Left renal pelvis (tissue), 4 donors: ENCODE measurements around the gene ASCC1. TPM values are rescaled to one million over a fixed set of nuclear protein-coding genes. Genes with fewer than 3 reads are reported as not detected.
A peak's percentile ranks its signal among the peaks of the same experiment; 100 is the strongest.

Experiments used
- DNase-seq, 4 donors: peaks; one replicate each; pipeline ENCODE4 v3.0.0-alpha.2; 2013; ENCODE audit warnings: low read depth in 4 of 4, low spot score in 3 of 4
- polyA plus RNA-seq, 4 donors: library from polyadenylated mRNA; unstranded; fragments of 120-200 nt; gene quantifications; one replicate each; pipeline ENCODE4 v1.2.1, GENCODE V29; 2013; ENCODE audit not compliant: insufficient read length in 4 of 4

The ASCC1 gene
- polyA plus RNA-seq, 4 donors: 32.9 to 49.9 (median 42.4) TPM

DNA sequence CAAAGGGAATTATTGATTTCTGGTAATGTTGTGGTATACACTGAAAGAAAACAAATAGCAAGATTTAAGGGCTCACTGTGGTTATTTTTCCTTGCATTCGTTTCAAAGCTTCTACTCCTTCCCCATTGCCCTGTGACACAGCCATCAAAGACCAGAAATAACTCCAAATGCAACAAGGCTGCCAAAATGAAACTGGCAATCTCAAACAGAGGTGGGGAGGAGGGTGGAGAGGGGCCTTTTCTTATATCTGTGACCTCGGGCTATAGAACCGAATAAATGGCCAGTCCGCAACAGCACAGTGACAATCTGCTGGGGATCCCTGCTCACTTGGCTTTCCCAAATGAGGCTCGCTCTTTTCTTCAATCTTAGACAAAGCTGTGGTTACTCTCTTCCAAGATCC is 110.4 kb downstream of the ASCC1 start:
- no peak for DNase-seq

DNA sequence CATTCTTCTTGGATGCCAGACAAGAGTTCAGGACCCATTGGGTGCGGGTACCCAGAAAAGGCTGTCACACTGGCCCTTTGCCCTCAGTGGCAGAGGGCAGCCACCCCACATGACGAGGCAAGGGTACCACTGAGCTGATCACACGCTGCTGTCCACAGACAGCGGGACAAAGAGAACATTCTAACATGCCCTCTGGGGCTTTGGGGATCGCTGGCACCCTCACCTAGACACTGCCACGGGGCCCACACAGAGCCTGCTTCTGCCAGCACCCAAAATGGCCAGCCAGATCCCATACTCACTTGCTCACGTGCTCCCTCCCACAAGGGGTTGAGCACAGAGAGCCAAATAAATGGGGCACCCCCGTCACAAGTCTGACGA is 111.0 kb downstream of the ASCC1 start:
- no peak for DNase-seq

DNA sequence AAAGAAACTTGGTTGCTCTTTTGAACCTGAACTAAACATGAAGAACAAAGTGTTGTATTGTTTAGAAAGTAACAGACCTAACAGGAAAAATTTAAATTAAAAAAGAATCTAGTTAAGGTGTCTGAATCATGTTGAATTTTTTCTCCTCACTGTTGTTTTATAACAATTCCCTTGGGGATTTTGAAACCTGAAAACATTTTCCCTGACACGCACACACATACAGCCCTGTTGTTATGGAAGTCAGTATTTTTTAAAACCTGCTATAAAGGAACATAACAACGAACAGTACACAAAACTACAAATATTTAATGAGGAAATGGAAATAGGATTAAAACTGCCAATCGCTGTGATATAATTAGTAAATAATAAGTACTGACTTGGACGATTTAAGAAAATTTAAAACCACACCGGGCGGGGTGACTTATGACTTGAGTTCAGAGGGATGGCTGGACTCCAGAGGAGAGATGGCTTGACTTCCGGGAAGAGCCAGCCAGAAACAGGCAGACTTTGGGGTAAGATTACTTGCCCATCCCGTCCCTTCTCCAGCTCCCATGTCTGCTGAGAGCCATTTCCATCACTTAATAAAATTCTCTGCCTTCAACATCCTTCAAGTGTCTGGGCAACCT is 111.5 kb downstream of the ASCC1 start:
- no peak for DNase-seq

DNA sequence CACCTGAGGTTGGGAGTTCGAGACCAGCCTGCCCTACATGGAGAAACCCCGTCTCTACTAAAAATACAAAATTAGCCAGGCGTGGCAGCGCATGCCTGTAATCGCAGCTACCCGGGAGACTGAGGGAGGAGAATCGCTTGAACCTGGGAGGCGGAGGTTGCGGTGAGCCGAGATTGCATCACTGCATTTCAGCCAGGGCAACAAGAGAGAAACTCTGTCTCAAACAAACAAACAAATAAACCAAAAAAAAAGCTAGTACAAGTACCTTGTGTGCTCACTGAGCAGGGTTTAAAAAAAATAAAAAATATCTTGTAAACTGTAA is 116.5 kb downstream of the ASCC1 start:
- DNase-seq: no peak

DNA sequence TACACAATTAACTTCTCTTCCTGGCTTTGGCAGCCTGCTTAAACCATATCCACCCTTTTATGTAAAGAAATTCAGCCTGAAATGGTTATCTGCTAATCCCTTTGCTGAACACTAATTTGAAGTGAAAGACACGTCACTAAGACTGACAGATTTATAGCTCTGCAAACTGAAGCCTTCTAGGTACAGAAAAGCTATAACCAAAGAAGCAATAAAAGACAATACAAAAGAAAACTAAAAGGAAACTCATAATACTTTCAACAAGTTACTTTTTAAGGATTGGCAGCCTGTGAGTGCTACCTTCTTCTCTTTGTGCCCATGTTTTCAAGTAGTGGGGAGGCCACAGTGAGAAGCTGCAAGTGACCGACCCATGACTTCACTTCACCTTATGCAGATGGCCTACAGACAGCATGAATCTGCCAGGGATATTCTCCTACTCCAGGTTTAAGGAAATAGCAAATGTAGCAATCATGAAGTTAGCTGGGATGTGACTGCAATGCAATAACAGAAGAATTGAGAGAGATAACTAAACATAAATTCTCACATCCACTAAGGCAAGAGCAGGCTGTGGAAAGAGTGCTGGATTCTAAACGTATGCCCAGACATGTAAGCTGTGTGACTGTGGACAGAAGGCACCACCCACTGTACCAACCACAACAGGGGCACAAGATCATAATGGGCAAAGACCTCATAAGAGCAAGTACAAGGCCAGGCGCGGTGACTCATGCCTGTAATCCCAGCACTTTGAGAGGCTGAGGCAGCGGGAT is 117.1 kb downstream of the ASCC1 start:
- no peak for DNase-seq

DNA sequence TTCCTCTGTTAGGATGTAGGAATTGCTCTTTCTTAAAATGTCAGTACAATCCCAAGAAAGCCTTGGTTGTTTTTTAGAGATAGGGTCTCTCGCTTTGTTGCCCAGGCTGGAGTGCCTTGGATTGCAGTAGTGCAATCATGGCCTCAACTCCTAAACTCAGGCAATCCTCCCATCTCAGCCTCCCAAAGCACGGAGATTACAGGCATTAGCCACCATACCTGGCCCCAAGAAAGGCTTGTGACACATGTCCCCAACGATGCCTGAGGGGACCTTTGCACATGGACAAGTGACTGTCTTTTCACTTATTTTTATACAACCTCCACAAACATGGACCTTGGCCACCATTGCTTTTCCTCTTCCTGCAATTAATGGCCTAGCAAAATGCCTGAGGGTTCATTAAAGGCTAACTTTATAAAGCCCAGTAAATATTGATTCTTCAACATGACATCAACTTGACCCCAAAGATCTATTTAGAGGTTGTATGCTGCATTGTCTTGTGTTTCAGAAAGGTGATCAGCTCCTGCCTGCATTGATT is 117.7 kb downstream of the ASCC1 start:
- DNase-seq: no peak

DNA sequence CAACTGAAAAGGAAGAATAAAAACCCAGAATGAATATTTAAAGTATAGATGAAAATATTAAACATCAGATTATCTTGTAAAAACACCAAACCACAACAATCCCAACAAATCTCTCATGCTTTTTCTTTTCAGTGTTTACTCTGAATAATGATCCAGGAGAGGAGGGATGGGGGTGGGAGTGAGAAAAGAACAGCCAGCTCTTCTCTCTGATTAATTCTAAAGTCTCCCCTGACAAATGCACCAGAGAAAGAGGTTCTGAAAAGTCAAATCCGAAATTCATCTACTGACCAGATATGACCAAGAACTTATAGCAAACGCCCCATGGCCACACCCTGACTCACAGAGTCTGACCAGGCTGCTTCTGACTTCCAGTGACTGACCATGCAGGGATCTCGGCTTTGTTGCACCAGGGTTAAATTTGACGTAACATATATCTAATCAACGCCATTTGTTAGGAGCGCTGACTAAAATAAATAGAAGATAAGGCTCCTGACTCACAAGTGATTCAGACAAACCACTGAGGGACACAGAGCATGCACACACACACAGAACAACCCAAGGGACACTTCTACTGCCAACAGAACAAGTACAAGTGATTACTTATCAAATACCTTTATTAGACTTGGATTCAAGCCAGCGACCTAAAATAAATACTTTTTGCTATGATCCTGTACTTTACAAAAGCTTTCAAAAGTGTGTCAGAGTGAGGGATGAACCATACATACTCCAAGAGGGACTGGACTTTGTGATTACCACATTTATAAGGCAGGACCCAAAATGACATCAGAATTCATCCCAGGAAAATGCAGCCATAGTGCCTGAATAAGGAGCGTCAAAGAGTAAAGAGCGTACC is 118.4 kb downstream of the ASCC1 start:
- DNase-seq: no peak

DNA sequence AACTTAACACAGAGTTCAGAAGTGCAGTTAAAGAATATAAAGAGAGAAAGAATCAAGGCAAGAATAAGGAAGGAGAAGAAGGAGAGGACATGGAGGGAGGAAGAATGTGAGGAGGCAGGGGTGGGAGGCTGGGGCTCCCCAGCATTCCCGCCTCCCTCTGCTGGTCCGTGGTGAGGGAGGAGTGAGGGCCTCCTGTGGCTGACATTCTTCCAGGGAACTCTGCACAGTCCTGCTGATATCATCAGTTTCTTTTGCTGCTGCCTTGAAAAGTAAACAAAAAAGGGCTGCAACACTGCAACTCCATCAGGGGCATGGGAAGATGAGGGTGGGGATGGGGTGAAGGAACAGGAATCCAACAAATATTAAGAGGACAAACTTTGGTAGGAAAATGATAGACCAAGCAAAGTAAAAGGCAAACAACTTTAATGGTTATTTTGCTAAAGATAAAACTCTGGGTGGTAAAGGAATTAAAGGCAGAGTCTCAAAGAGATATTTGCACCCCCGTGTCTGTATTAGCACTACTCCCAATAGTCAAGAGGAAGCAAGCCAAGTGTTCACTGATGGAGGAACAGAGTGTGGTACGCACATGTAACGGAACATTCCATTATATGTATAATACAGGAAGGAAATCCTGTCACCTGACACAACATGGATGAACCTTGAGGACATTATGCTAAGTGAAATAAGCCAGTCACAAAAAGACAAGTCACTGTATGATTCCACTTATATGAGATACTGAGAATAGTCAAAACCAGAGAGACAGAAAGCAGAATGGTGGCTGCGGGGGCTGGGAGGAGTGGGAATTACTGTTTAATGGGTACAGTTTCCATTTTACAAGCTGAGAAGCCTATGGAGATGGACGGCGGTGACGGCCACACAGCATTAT is 119.7 kb downstream of the ASCC1 start:
- DNase-seq: no peak

DNA sequence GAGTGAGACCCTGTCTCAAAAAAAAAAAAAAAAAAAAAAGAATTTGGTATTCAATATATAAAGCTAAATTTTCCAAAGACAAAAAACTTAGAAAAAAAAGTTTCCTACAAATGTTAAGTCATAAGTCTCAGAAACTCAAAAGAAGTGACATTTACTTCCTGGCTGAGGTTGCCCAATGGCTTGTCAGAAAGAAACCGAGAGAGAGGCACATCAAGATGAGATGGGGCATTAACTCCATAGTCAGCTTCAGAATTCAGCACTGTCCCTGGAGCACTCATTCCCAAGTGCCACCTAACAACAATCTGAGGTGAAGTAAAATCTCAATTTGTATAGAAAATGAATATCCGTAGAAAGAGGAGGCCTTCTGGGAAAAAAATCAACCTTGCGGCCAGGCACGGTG is 120.9 kb downstream of the ASCC1 start:
- DNase-seq: no peak

DNA sequence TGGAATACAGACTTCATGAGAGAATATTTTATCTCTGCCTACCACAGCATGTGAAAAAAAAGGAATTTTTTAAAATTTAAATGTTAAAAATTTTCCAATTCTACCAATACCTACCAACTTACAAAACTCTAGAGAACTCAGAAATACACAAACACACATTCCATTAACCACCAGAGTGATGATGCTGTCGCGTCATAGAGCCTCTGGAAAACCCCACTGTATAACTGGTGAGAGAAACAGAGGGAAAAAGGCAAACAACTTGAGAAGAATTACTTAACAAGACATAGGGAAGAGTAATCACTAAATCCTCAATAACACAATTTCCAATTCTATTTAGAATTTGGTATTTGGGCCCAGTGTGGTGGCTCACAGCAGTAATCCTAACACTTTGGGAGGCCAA is 121.5 kb downstream of the ASCC1 start:
- no peak for DNase-seq

DNA sequence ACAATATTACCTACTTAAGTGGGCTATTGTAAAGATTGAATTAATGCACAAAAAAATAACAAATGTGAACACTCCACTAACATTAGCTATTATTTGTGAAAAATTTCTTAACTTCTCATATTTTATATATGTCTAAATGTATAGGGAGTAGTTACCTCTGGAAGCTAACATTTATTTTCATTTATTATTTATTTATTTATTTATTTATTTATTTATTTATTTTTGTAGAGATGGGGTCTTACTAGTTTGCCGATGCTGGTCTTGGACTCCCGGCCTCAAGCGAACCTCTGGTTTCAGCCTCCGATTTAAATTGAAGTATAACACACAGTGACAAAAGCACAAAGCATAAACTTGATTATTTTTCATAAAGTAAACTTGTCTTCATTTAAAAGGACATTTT is 122.6 kb downstream of the ASCC1 start:
- DNase-seq: no peak

DNA sequence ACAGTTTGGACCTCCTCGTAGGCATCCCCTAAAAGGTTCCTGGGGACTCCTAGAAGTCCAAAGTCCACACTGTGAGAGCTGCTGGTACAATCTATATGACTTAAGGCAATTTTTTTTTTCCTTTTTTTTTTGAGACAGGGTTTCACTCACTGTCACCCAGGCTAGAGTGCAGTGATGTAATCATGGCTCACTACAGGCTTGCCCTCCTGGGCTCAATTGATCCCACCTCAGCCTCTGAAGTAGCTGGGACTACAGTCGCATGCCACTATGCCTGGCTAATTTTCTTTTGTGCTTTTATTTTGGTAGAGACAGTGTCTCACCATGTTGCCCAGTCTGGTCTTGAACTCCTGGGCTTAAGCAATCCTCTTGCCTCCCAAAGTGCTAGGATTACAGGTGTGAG is 123.1 kb downstream of the ASCC1 start:
- DNase-seq: no peak

DNA sequence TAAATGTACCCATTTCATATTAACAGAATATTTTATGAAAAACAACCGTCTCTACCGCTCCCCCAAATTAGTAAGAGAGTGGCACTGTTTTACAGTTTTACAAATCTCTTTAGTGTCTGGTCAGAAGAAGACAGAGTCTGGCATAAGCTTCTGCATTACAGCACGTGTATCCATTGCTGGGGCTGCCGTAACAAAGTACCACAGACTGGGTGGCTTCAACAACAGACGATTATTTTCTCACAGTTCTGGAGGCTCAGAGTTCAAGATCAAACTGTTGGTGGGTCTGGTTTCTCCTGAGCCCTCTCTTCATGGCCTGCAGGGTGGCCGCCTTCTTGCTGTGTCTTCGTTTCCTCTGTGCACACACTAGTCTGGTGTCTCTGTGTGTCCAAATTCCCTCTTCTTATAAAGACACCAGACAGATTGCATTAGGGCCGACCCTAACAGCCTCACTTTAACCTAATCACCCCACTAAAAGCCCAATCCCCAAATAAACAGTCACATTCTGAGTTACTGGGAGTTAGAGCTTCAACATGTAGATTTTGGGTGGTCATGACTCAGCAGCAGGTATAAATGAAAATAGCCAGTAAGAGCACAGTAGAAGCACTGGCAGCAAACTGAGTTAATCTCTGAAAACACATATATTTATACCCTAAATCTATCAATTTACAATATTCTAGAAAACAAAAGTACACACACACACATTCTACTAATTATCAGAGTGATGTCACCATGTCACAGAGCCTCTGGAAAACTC is 123.7 kb downstream of the ASCC1 start:
- DNase-seq: no peak

DNA sequence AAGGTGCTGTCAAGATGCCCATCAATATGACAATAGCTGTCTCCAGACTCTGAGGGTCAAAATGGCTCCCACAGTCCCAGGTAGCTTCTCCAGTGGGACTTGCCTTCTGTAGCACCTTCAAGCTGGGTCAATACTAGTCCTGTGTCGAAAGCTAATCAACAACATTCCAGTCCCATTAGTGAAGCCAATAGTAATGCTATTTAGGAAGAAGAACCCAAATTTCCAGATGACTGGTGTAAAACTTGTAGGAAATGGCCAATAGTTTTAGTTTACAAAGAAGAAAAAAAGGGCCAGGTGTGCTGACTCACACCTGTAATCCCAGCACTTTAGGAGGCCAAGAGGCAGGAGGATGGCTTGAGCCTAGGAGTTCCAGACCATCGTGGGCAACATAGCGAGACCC is 125.8 kb downstream of the ASCC1 start:
- no peak for DNase-seq

DNA sequence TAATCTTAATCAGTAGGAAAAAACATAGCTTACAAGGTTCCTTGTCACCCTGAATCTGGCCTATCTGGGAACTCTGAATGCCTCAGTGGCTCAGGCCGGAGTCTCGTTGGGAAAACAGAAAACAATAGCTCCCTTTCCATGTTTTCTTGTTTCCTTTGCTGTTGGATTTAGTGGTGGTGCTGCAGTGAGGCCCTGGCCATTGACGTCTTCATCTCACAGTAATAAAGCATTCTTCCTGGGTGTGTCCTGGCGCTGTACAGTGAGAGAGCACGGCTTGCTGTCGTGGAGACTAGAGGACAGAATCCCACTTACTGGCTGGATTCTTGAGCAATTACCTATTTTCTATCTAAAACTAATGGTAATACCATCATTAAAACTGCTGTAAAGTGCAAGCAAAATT is 126.5 kb downstream of the ASCC1 start:
- DNase-seq: no peak

DNA sequence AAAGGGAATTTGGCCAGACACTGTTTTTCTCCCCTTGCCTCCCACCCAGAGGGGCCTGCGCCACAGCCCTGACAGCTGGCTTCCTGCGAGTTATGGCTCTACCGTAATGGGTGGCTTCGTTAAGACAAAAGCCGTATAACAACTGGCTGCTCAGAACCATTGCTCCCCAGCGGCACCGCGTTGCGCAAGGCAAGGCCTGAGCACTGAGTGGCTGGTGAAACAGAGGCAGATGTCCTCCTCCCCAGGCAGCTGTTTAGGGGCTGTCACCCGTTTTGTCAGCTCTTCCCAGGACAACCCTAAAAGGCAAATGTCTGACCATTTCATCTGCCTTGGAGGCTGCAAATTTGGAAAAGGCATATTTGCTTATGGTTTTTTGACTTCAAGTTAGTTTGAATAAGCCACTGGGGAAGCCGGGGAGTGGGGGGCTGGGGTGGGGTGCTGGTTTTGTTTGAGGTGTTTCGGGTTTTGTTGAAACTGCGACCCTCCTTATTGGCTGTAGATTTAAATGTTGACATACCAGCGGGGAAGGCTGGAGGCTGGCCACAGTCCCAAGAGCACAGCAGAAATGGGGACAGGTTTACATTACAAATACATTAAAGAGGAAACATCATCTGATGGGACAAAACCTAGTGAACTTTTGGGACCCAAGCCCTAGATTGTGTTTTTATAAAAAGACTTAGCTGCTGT is 127.0 kb downstream of the ASCC1 start:
- DNase-seq: no peak

DNA sequence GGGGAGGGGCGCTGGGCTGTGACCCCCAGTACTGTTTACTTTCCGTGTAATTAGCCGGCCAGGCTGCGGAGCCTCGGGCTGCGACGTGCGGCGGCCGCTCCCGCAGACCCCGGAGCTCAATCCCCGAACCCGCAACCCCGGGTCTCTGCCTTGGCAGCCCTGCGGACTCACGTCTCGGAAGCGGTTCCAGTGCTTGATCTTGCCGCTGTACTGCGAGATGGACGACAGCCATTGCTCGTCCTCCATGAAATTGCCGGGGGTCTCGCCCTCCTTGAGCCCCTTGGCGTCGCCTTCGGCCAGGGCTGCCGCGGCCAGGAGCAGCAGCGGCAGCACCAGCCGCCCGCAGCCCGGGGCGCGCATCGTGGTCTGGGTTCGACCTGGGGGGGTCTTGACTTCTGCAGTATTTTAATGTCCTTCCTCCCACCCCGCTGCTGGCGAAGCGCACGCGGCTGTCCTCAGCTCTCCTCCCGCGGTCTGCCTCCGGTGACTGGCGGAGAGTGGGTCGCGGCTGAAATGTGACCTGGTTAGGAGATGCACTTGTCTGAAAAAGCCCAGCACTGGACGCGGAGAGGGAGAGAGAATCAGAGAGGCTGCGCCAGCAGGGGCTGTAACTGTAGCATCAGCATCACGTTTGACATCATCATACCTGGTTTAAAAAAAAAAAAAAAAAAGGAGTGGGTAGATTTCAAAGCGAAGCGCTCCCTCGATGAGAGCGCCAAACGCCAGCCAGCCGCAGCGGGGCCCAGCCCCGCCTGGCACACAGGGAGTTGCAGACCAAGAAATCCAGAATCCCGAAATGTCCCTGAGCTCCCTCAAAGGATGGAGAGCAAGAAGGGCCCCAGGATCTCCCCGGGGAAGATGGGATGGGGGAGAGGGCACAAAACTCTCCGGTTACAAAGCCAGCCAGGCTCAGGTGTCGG is 127.8 kb downstream of the ASCC1 start, which contains the start of gene SPOCK2:
SPOCK2 (minus strand) TSS at position 583 of the 920 bp plus-strand sequence; CDS start at position 360, 223 bp downstream.
- peak in 1 of 4 donors; percentile 61 for DNase-seq

DNA sequence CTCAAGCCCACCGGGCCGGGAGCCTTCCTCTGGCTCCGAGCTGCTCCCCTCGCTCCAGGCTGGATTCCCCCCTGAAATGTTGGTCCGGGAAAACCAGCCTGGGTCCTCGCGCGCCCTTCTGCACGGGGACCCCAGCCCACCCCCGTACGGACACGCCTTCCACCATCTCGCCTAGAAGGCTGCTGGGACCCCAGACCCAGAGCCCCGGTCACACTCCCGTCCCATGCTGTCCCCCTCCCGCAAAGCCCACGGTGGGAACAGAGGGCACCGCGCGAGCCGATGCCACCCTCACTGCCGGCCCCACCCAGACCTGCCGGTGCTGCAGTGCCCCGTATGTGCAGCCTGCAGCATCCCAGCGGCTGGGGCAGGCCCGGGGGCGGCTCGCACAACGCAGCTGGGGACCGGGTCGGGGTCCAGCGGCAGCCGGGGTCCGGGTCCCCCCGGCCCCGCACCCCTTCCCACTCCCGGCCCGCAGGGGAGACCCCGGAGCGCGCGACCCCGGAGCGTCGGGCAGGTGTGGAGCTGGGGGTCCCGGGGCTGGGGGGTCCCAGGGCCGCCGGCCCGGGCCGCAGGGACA is 128.6 kb downstream of the ASCC1 start:
- DNase-seq: no peak
